DND-41 (cell line): ENCODE results near the gene RNASE8.

Experiments
- ATAC-seq: fragments of 200-7000 bp; cut with Tn5 transposase; 3 replicates; pipeline ENCODE4 v1.9.1; 2021; ENCODE audit warnings: low read depth; ENCODE audit not compliant: insufficient read depth
- DNase-seq: peaks from one replicate; pipeline ENCODE4 v3.0.0-alpha.2; 2020
- H2AFZ ChIP-seq: 2 replicates; pipeline ENCODE4 v1.6.0; 2012; ENCODE audit warnings: low read depth, low read length
- H3K27ac ChIP-seq: 2 replicates; pipeline ENCODE4 v1.5.1; 2012; ENCODE audit warnings: low read length, inconsistent platforms
- H3K27me3 ChIP-seq: fragments of 200-600 bp; sonication (generic); 2 replicates; pipeline ENCODE4 v1.6.0; 2012; ENCODE audit warnings: low read length, mild to moderate bottlenecking, inconsistent platforms; ENCODE audit not compliant: insufficient read depth, poor library complexity
- H3K36me3 ChIP-seq: 2 replicates; pipeline ENCODE4 v1.5.1; 2012; ENCODE audit warnings: low read length, inconsistent platforms; ENCODE audit not compliant: insufficient read depth
- H3K4me1 ChIP-seq: 2 replicates; pipeline ENCODE4 v1.5.1; 2012; ENCODE audit warnings: mild to moderate bottlenecking, low read length; ENCODE audit not compliant: insufficient read depth
- H3K4me2 ChIP-seq: 2 replicates; pipeline ENCODE4 v1.6.0; 2012; ENCODE audit warnings: mild to moderate bottlenecking, moderate library complexity, low read length, inconsistent platforms; ENCODE audit not compliant: insufficient read depth
- H3K4me3 ChIP-seq, 2 experiments: fragments of 200-600 bp in 1 of 2; shearing (Covaris generic) in 1 of 2; 2 replicates each; pipeline ENCODE4 v1.5.1; 2012 to 2016; ENCODE audit warnings: inconsistent platforms in 2 of 2, low read length in 2 of 2, mild to moderate bottlenecking in 2 of 2, low read depth in 1 of 2, moderate library complexity in 1 of 2
- H3K79me2 ChIP-seq: 2 replicates; pipeline ENCODE4 v1.6.0; 2012; ENCODE audit warnings: low read length, inconsistent platforms; ENCODE audit not compliant: insufficient read depth
- H3K9ac ChIP-seq: 2 replicates; pipeline ENCODE4 v1.6.0; 2012; ENCODE audit warnings: low read depth, mild to moderate bottlenecking, inconsistent platforms, low read length, moderate library complexity
- H3K9me3 ChIP-seq: 2 replicates; pipeline ENCODE4 v1.5.1; 2012; ENCODE audit warnings: low read length, moderate library complexity, mild to moderate bottlenecking, inconsistent platforms; ENCODE audit not compliant: insufficient read depth, severe bottlenecking
- H4K20me1 ChIP-seq: 2 replicates; pipeline ENCODE4 v1.6.0; 2012; ENCODE audit warnings: low read length; ENCODE audit not compliant: insufficient read depth
- CTCF ChIP-seq: IDR thresholded peaks from 2 replicates; pipeline ENCODE4 v1.5.1; 2012; ENCODE audit warnings: borderline replicate concordance, low read length, moderate library complexity, mild to moderate bottlenecking; ENCODE audit not compliant: poor library complexity, severe bottlenecking; ENCODE audit errors: extremely low read depth
- EZH2 ChIP-seq: IDR thresholded peaks from 3 replicates; pipeline ENCODE4 v1.6.1; 2012; ENCODE audit warnings: borderline replicate concordance, low read depth, mild to moderate bottlenecking, moderate library complexity, low read length, inconsistent platforms; ENCODE audit not compliant: severe bottlenecking

RNASE8 gene

GRCh38 chr14:21093018-21093417, 35.4 kb downstream of the RNASE8 start:
- Histone ChIP-seq H3K27ac (no peak overlapping the region), H3K36me3 (peaks cover 29% of the 10 kb centered on the region), H4K20me1 (peaks cover 2% of the 10 kb centered on the region), H2AFZ (no peak overlapping the region), H3K27me3 (no peaks in the 10 kb centered on the region), H3K79me2 (no peaks in the 10 kb centered on the region), H3K4me3 (no peak overlapping the region), H3K4me2 (no peak overlapping the region), H3K9me3 (no peaks in the 10 kb centered on the region), H3K9ac (no peak overlapping the region), H3K4me1 (peaks cover 13% of the 10 kb centered on the region)
- TF ChIP-seq EZH2 (no peak), CTCF (no peak)
- no peak for ATAC-seq
- no peak for DNase-seq

GRCh38 chr14:21093769-21094681, 36.4 kb downstream of the RNASE8 start:
- DNase-seq (no peak), ATAC-seq (no peak)
- Histone ChIP-seq H3K4me2 (no peak overlapping the region), H3K9me3 (no peaks in the 10 kb centered on the region), H3K36me3 (peaks cover 29% of the 10 kb centered on the region), H3K4me3 (no peak overlapping the region), H3K4me1 (peaks cover 18% of the 10 kb centered on the region), H2AFZ (no peak overlapping the region), H3K27me3 (no peaks in the 10 kb centered on the region), H3K79me2 (no peaks in the 10 kb centered on the region), H3K9ac (no peak overlapping the region), H3K27ac (no peak overlapping the region), H4K20me1 (no peaks in the 10 kb centered on the region; the same call in none of the 2 replicates)
- TF ChIP-seq EZH2 (no peak), CTCF (no peak)

DNA sequence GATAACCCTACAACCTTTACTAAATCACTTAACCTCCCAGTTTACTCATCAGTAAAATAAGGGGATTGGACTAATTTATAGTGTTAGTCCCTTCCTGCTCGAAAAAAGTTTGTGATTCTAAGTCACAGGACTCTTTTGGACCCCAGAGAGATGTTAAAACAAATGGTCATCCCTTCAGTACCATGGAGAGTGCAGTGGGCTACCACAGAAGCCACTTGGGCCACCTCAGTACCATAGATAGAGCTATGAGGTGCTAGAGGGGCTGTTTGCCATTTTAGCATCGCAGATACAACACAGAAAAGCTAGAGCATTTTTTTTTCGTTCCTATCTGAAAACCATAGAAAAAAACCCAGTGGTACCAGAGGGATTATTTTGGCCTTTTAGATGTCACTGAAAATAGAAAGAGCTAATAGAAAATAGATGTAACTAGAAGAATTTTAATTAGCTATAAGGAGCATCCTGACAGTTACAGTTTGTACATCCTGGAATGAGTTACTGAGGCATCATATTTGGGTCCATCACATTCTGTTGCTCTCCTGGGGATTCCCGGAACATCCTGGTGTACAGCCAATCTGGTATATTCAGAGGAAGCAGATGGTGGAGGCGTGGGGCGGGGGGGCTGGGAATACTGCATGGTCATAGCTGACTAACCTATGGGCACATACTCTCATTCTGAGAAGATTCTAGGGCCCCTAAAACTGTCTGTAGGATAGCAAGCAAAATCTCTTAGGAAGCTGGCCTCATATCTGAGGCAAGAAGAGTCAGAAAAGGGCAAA, 38.0 kb downstream of the RNASE8 start:
- H3K27me3 ChIP-seq, result no peaks in the 10 kb centered on the region
- no peaks in the 10 kb centered on the region for H3K79me2 ChIP-seq
- H2AFZ ChIP-seq, result no peak overlapping the region
- no peaks in the 10 kb centered on the region; the same call in none of the 2 replicates for H4K20me1 ChIP-seq
- ATAC-seq (no peak), DNase-seq (no peak)
- no peak overlapping the region for H3K4me3 ChIP-seq
- no peak overlapping the region for H3K4me2 ChIP-seq
- no peak overlapping the region for H3K27ac ChIP-seq
- peaks cover 24% of the 10 kb centered on the region for H3K36me3 ChIP-seq
- no peaks in the 10 kb centered on the region for H3K9me3 ChIP-seq
- H3K4me1 ChIP-seq, result peaks cover 33% of the 10 kb centered on the region
- H3K9ac ChIP-seq, result no peak overlapping the region
- no peak for TF ChIP-seq CTCF
- no peak for TF ChIP-seq EZH2
